ENCODE measurements around the gene DDX3X. TPM values are rescaled to one million over a fixed set of nuclear protein-coding genes. Genes with fewer than 3 reads are reported as not detected.

The DDX3X gene
- total RNA-seq, 1 experiment from 2014 or later = 338 TPM

GRCh38 chrX:41312786-41313185 is 21.2 kb upstream of the DDX3X start:
- Histone ChIP-seq H3K14ac (ENCODE audit: insufficient read depth, low read length) (no peak overlapping the region), H3K79me1 (ENCODE audit: insufficient read depth, low read depth, low read length, poor library complexity, severe bottlenecking) (no peaks in the 10 kb centered on the region), H3K9me3 (ENCODE audit: control insufficient read depth, low read depth, low read length) (no peaks in the 10 kb centered on the region), H3K27me3 (ENCODE audit: insufficient read depth, low read length) (no peaks in the 10 kb centered on the region), H4K91ac (ENCODE audit: insufficient read length, low read depth, low read length) (no peak overlapping the region), H3K56ac (ENCODE audit: insufficient read length, low read depth, low read length) (no peak overlapping the region), H2BK15ac (ENCODE audit: low read depth, low read length) (no peak overlapping the region), H2AFZ (ENCODE audit: low read length) (no peak overlapping the region), H3K18ac (ENCODE audit: insufficient read length, low read depth, low read length) (no peak overlapping the region), H2BK12ac (ENCODE audit: insufficient read length, low read depth, low read length) (no peak overlapping the region), H2AK5ac (ENCODE audit: insufficient read length, low read length) (no peak overlapping the region), H3K4ac (ENCODE audit: low read depth, low read length) (no peak overlapping the region), H2BK20ac (ENCODE audit: low read depth, low read length, poor library complexity, severe bottlenecking) (no peak overlapping the region), H4K20me1 (ENCODE audit: control insufficient read depth, insufficient read depth, insufficient read length) (no peaks in the 10 kb centered on the region), H3K4me2 (ENCODE audit: insufficient read depth, insufficient read length, low read length) (no peak overlapping the region), H3T11ph (ENCODE audit: low read length) (no peak overlapping the region), H3K23me2 (ENCODE audit: insufficient read length, low read depth, low read length, poor library complexity, severe bottlenecking) (no peaks in the 10 kb centered on the region), H2BK120ac (ENCODE audit: low read depth, low read length, poor library complexity, severe bottlenecking) (no peak overlapping the region), H3K23ac (ENCODE audit: insufficient read length, low read depth, low read length) (no peak overlapping the region), H2BK5ac (ENCODE audit: insufficient read length, low read length) (no peak overlapping the region), H3K9ac (ENCODE audit: extremely low read depth, insufficient read length, low read length) (no peak overlapping the region), H4K8ac (replicated peaks; ENCODE audit: insufficient read length, low read depth, low read length) (no peak overlapping the region), H3K27ac (ENCODE audit: insufficient read length, low read depth, low read length) (no peak overlapping the region), H4K5ac (ENCODE audit: insufficient read length, low read depth, low read length) (no peak overlapping the region), H3K79me2 (ENCODE audit: insufficient read depth, low read length) (no peaks in the 10 kb centered on the region), H3K4me1 (ENCODE audit: insufficient read depth, low read length) (no peaks in the 10 kb centered on the region)
- H3K4me3 Mint-ChIP-seq = no peak overlapping the region
- DNase-seq = no peak
- peaks cover 49 to 70% of the 10 kb centered on the region in 2 experiments for H3K9me3 Mint-ChIP-seq
- H3K27me3 Mint-ChIP-seq (ENCODE audit: low read depth) = no peaks in the 10 kb centered on the region
- no peak overlapping the region for H3K27ac Mint-ChIP-seq
- WGBS (ENCODE audit: extremely low coverage, insufficient read length, low lambda C conversion rate) = no CpG with 5 or more reads among the region's 1 CpG
- H3K36me3 Mint-ChIP-seq (ENCODE audit: insufficient read depth in 1 of 3, low read depth in 3 of 3) = peaks cover 0 to 8% (median 0%) of the 10 kb centered on the region in 3 experiments; a peak in 3 of 7 replicates
- TF ChIP-seq CTCF (conservative IDR thresholded peaks at IDR 0.05) = no peak
- H3K4me1 Mint-ChIP-seq = 0 out of 4 replicates have a peak, but pooled peaks cover 0 to 2% of the 10 kb centered on the region in 2 experiments
